Hindlimb muscle (tissue), 1 donor: ENCODE results near the gene PTPN7. TPM values are rescaled to one million over a fixed set of nuclear protein-coding genes. Genes with fewer than 3 reads are reported as not detected.
"Not testable (repeated sequence)": the region's sequence is repeated elsewhere in the genome, so short reads cannot be mapped to it uniquely, and the experiment has no call there.

Experiments used
- DNase-seq: peaks from one replicate; pipeline ENCODE4 v3.0.0-alpha.2; 2013
- polyA plus RNA-seq: library from polyadenylated mRNA; unstranded; fragments of 120-200 nt; gene quantifications from one replicate; pipeline ENCODE4 v1.2.1, GENCODE V29; 2013; ENCODE audit not compliant: insufficient read length

Gene PTPN7
- polyA plus RNA-seq, 1 donor: 1.1 TPM

- no peak for DNase-seq
Measured at GRCh38 chr1:202129453-202130296, 30.7 kb downstream of the PTPN7 start.

- DNase-seq: no peak
Measured at GRCh38 chr1:202127836-202128622, 32.4 kb downstream of the PTPN7 start.

- DNase-seq: no peak
Measured at GRCh38 chr1:202127061-202127460, 33.3 kb downstream of the PTPN7 start.

DNA sequence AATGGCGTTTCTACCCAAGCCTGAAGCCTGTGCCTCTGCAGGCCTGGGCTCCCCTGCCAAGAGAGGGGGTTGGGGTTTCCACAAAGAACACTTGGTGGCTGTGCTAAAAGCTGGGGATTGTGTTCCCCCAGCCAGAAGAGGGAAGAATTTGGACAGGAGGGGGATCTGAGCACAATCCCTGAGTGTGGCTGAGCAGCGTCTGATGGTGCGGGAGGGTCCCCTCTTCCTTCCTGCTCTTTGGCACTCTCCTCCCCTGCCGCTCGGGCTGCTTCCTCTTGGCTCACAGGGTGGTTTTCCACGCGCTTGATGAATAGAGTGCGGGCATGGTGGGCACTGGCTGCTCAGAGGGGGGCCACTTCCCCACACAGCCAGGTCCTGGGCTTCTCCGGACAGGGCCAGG, 34.0 kb downstream of the PTPN7 start:
- no peak for DNase-seq

DNA sequence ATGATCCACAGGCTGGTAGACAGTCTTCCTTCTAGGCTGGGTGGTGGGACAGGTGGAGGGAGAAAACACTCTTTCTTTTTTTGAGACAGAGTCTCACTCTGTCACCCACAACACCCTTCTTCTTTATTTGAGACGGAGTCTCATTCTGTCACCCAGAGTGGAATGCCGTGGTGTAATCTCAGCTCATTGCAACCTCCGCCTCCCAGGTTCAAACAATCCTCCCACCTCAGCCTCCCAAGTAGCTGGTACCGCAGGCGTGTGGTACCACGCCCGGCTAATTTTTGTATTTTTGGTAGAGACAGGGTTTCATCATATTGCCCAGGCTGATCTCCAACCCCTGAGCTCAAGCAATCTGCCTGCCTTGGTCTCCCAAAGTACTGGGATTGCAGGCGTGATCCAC, 34.8 kb downstream of the PTPN7 start:
- no peak for DNase-seq

- no peak for DNase-seq
Measured at GRCh38 chr1:202124142-202124541, 36.3 kb downstream of the PTPN7 start.

GRCh38 chr1:202123336-202123813, 37.0 kb downstream of the PTPN7 start:
- DNase-seq: no peak

DNA sequence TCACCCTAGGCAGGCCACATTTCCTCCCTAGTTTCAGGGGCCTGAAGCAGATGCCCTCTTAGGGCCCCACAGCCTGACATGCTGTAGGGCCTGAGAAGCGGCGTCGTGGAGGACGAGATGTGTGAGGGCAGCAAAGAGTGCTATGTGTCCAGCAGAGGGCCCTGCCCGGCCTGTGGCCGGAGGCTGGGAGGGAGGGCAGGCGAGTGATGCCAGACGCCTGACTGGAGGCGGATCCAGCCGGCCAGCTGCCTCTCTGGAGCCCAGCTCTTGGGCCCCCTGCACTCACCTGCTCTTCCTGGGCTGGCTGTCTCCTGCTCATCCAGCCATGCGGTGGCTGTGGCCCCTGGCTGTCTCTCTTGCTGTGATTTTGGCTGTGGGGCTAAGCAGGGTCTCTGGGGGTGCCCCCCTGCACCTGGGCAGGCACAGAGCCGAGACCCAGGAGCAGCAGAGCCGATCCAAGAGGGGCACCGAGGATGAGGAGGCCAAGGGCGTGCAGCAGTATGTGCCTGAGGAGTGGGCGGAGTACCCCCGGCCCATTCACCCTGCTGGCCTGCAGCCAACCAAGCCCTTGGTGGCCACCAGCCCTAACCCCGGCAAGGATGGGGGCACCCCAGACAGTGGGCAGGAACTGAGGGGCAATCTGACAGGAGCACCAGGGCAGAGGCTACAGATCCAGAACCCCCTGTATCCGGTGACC, 37.6 kb downstream of the PTPN7 start, which contains the start of gene GPR37L1:
Gene GPR37L1 (plus strand): TSS at position 279 of the 697 bp plus-strand sequence. CDS start 47 bp downstream, at position 326.
- DNase-seq: no peak

DNA sequence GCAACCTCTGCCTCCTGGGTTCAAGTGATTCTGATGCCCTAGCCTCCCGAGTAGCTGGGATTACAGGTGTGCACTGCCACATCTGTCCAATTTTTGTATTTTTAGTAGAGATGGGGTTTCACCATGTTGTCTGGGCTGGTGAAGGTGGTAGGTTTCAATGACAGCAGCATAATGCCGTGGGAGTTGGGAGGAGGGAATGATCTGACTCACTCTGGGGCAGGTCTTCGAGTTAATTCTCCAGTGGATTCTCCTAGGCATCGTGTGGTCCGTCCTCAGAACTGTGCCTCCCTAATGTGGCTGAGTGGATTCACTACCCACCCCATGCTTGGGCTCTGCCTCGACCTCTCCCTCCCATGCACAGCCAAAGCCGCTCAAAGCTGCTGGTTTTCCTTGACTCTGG, 39.4 kb downstream of the PTPN7 start:
- DNase-seq: no peak

DNA sequence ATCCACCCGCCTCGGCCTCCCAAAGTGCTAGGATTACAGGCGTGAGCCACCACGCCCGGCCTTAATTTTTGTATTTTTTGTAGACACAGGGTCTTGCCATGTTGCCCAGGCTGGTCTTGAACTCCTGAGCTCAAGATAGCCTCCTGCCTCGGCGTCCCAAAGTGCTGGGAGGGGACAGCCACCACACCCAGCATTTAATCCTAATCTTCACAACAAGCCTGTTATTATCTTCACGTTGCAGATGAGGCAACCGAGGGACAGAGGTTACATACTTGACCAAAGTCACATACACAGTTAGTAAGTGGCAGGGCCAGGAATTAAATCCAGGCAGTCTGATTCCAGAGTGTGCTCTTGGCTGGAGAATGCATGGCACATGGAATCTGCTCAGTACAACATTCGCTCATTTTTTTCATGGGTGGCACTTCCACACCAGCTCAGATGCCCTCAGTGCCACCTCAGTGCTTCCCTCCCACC, 42.5 kb downstream of the PTPN7 start:
- DNase-seq: no peak

DNA sequence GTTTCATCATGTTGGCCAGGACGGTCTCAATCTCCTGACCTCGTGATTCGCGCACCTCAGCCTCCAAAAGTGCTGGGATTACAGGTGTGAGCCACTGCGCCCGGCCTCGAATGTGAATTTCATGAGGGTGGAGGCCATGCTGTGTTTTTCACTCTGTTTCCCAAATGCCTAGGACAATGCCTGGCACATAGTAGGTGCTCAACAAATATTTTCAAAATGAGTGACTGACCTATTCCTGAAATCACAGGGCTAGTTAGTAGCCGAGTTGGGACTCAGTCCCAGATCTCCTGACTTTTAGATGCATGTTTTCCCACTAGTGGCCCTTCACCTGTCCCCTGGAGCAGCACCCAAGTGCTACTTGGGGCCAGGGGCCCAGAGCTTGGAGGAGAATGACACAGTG, 44.1 kb downstream of the PTPN7 start:
- DNase-seq: no peak

DNA sequence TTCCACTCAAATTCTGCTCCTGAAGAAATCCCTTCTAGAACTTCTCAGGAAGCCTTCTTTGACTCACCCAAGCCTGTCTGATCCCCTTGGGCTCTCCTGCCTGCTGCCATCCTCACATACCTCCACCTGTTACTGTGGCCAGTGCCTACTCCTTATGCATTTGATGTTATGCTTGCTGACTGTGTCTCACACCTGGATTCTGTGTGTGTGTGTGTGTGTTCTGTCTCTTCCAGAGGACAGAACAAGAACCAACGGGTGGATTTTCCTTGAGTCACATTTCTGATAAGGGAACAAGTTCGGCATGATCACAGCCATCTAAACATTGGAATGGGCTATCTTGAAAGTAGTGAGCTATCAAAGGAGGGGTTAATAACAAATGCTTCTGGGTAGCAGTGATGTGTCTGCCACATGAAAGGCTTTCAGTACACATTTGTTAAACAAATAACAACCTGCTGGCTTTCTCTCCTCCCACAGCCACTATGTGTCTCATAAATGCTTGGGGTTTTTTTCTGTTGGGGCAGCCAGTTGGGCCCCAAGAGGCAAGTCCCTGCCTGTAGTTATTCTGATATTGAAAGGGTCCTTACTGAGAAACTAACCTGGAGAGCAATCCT, 46.6 kb downstream of the PTPN7 start:
- no peak for DNase-seq

DNA sequence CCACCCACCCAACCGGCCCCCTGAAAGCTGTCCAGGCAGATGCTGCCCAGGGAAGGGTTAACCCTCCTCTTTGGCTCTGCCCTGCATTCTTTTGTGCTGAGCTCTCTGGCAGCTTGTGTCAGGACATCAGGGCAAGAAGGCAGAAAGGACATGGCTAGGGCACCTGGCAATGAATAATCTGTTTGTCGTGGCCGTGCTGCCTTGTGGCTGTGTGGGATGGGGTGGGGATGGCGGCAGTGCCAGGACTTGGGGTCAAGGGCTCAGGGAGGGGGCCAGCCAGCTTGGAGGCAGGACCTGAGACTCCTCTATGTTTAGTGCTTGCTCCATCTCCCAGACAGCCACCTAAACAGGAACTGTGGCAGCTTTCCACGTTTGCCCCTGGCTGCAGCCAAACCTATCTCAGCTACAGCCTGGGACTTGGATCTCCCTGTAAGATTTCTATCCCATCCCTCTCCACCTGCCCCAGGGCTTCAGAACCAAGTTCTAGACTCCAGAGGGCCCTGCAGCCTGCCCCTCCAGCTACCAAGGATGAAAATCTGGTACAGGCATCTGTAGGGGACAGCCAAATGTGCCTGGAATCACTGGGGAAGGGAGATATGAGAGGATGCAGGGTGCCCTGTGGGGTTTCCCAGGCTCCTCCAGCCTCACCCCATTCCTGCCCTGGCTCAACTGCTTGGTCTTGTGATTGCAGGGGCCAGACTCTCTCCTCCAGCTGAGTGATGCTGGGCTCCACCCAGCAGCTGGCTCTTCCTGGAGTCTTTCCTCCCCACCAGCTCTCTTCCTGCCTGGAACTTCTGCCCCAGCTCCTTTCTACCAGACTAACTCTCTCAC, 47.3 kb downstream of the PTPN7 start:
- DNase-seq: no peak

- DNase-seq: not testable (repeated sequence)
Measured at GRCh38 chr1:202111589-202111988, 48.8 kb downstream of the PTPN7 start.

- no peak for DNase-seq
Measured at GRCh38 chr1:202110977-202111376, 49.4 kb downstream of the PTPN7 start.

DNA sequence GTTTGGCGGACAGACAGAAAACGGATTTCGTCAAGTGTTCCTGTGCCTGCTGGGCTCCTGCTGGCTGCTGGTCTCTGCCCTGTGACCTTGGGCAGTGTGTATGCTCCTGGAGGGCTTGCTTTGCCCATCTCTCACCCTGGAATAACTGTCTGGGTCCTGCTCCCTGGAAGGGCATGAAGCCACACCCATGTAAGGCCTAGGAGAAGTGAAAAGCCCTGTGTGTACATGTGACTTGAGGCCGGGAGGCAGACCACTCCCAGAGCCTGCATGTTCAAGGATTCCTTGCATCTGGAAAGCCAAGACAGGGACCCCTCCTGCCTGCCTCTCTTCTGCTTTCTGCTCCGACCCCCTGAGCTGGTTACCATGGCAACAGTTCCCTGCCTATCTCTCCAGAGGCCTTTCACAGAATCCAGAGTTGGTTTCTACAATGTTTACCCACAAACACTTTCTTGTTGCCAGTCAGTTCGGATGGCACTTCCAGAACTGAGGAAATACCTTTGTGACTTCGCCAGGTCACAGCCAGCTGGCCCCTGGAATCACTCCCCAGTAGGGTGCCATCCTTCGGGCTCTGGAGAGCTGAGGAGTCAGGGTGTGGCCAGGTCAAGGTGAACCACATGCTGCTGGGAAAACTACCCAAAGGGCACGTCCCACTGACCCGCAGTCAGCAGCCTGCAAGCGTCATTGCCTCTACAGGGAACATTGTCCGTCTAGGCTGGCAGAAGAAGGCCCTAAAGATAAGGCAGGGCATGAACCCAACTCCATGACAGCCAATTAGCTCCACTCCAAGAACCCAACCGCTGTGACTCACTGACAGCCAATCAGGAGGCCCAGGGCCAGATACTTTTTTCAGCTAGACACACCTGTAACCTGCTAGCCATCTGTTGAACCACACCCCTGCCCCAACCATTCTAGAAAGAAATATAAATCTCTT, 52.3 kb downstream of the PTPN7 start:
- no peak for DNase-seq

GRCh38 chr1:202107321-202107761, 53.1 kb downstream of the PTPN7 start:
- DNase-seq: no peak

- no peak for DNase-seq
Measured at GRCh38 chr1:202106340-202107254, 53.8 kb downstream of the PTPN7 start.
